HEK293 (cell line): ENCODE results near the gene CHCHD6.

Experiments
- CTCF ChIA-PET: fragments of 350-600 bp; formaldehyde crosslinking; extraction: SDS; loops from one replicate; lab custom pipeline; 2021; ENCODE audit warnings: antibody characterized with exemption; lab: Yijun Ruan, JAX
- POLR2A ChIA-PET: fragments of 300-600 bp; formaldehyde crosslinking; extraction: SDS; loops from one replicate; lab custom pipeline; 2020; ENCODE audit warnings: antibody characterized with exemption, inconsistent platforms; lab: Yijun Ruan, JAX
- H3K27ac ChIP-seq: fragments of 200-500 bp; sonication (Bioruptor generic); 2 replicates; pipeline ENCODE4 v1.5.1; 2014; ENCODE audit warnings: low read depth, low read length, control low read depth, inconsistent platforms; ENCODE audit errors: extremely low read depth
- H3K36me3 ChIP-seq, 2 experiments: fragments of 200-500 bp in 1 of 2; sonication (Bioruptor generic) in 1 of 2; 1 replicate in 1 of 2; 2 replicates in 1 of 2; pipeline ENCODE4 v1.5.1; 2014 to 2017; ENCODE audit warnings: inconsistent platforms in 2 of 2, low read length in 2 of 2; ENCODE audit not compliant: control insufficient read depth in 2 of 2, insufficient read depth in 1 of 2
- H3K4me1 ChIP-seq: fragments of 200-500 bp; sonication (Bioruptor generic); 2 replicates; pipeline ENCODE4 v1.5.1; 2014; ENCODE audit warnings: mild to moderate bottlenecking, low read length, inconsistent platforms; ENCODE audit not compliant: control insufficient read depth, insufficient read depth
- H3K4me3 ChIP-seq: 2 replicates; pipeline ENCODE4 v1.5.1; 2011; ENCODE audit warnings: low read depth, mild to moderate bottlenecking, control low read depth, low read length, moderate library complexity
- H3K9me3 ChIP-seq: fragments of 200-500 bp; sonication (Bioruptor generic); 2 replicates; pipeline ENCODE4 v1.5.1; 2014; ENCODE audit warnings: low read depth, low read length, inconsistent platforms; ENCODE audit not compliant: control insufficient read depth, insufficient read depth
- ELK4 ChIP-seq: IDR thresholded peaks from 2 replicates; pipeline ENCODE4 v1.6.1; 2011; ENCODE audit warnings: mild to moderate bottlenecking, low read depth, low read length, borderline replicate concordance
- IKZF3 ChIP-seq: fragments of 450-650 bp; IDR thresholded peaks from 2 replicates; pipeline ENCODE4 v1.5.0; 2018; ENCODE audit warnings: missing biosample characterization, mild to moderate bottlenecking, missing genetic modification characterization, moderate library complexity
- REPIN1 ChIP-seq: fragments of 450-650 bp; formaldehyde crosslinking; IDR thresholded peaks from 2 replicates; pipeline ENCODE4 v1.5.1; 2017; ENCODE audit warnings: missing biosample characterization, missing genetic modification characterization, low read depth
- SP2 ChIP-seq: fragments of 450-650 bp; formaldehyde crosslinking; IDR thresholded peaks from 2 replicates; pipeline ENCODE4 v1.5.1; 2016; ENCODE audit warnings: missing biosample characterization, missing genetic modification characterization
- ZBTB21 ChIP-seq: fragments of 450-650 bp; formaldehyde crosslinking; IDR thresholded peaks from 2 replicates; pipeline ENCODE4 v1.5.1; 2017; ENCODE audit warnings: missing biosample characterization, missing genetic modification characterization
- ZFHX2 ChIP-seq: fragments of 450-650 bp; formaldehyde crosslinking; conservative IDR thresholded peaks from 2 replicates; pipeline ENCODE4 v1.5.1; 2016; ENCODE audit warnings: missing biosample characterization, missing genetic modification characterization
- ZNF132 ChIP-seq: fragments of 450-650 bp; formaldehyde crosslinking; IDR thresholded peaks from 2 replicates; pipeline ENCODE4 v1.5.1; 2017; ENCODE audit warnings: missing biosample characterization, missing genetic modification characterization, borderline replicate concordance
- ZNF433 ChIP-seq: fragments of 450-650 bp; formaldehyde crosslinking; IDR thresholded peaks from 2 replicates; pipeline ENCODE4 v1.5.1; 2016; ENCODE audit warnings: missing biosample characterization, missing genetic modification characterization, low read depth
- ZNF549 ChIP-seq: fragments of 450-650 bp; IDR thresholded peaks from 2 replicates; pipeline ENCODE4 v1.5.1; 2018; ENCODE audit warnings: missing biosample characterization, missing genetic modification characterization, mild to moderate bottlenecking, inconsistent platforms, moderate library complexity
- ZNF561 ChIP-seq: fragments of 450-650 bp; IDR thresholded peaks from 2 replicates; pipeline ENCODE4 v1.5.1; 2018; ENCODE audit warnings: missing biosample characterization, missing genetic modification characterization, borderline replicate concordance
- ZNF596 ChIP-seq: fragments of 450-650 bp; IDR thresholded peaks from 2 replicates; pipeline ENCODE4 v1.5.0; 2018; ENCODE audit warnings: missing biosample characterization, mild to moderate bottlenecking, missing genetic modification characterization, moderate library complexity
- ZNF626 ChIP-seq: fragments of 450-650 bp; sonication (Bioruptor Pico); formaldehyde crosslinking; IDR thresholded peaks from 2 replicates; pipeline ENCODE4 v1.5.1; 2018; ENCODE audit warnings: missing biosample characterization, missing genetic modification characterization, inconsistent platforms
- ZNF677 ChIP-seq: fragments of 450-650 bp; IDR thresholded peaks from 2 replicates; pipeline ENCODE4 v1.5.0; 2018; ENCODE audit warnings: missing biosample characterization, mild to moderate bottlenecking, missing genetic modification characterization, moderate library complexity
- ZNF701 ChIP-seq: fragments of 450-650 bp; formaldehyde crosslinking; IDR thresholded peaks from 2 replicates; pipeline ENCODE4 v1.5.1; 2016; ENCODE audit warnings: missing biosample characterization, missing genetic modification characterization
- ZNF76 ChIP-seq: fragments of 450-650 bp; formaldehyde crosslinking; IDR thresholded peaks from 2 replicates; pipeline ENCODE4; 2016; ENCODE audit warnings: low read depth, missing biosample characterization, missing genetic modification characterization, borderline replicate concordance
- TF ChIP-seq, protein P1 (sequence below): fragments of 450-650 bp; formaldehyde crosslinking; IDR thresholded peaks from 2 replicates; pipeline ENCODE4 v1.5.1; 2016; ENCODE audit warnings: missing biosample characterization, missing genetic modification characterization
- TF ChIP-seq, protein P2 (sequence below): fragments of 450-650 bp; formaldehyde crosslinking; IDR thresholded peaks from 2 replicates; pipeline ENCODE4 v1.5.0; 2017; ENCODE audit warnings: missing biosample characterization, missing genetic modification characterization, borderline replicate concordance
- TF ChIP-seq, protein P3 (sequence below): fragments of 450-650 bp; formaldehyde crosslinking; IDR thresholded peaks from 2 replicates; pipeline ENCODE4 v1.5.1; 2016; ENCODE audit warnings: missing biosample characterization, missing genetic modification characterization, borderline replicate concordance

CHCHD6 gene

DNA sequence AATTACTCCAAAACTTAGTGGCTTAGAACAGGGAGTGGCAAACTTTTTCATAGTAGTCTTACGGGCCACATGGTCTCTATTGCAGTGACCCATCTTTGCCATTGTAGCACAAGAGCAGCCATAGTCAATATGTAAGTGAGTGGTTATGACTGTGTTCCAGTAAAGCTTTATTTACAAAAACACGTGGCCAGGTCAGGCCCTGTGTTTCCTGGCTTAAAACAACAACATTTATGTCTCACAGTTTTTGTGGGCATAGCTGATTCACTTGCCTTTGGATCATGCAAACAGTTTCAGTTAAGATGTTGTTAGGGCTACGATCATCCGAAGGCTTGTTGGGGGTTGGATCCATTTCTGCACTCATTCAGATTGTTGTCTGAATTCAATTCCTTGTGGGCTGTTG is 103.8 kb downstream of the CHCHD6 start (continued):
- no peak for TF ChIP-seq ZFHX2 (tag by site-specific recombination)
- no peak for TF ChIP-seq SP2
- TF ChIP-seq, all 188 proteins: peak for 0

DNA sequence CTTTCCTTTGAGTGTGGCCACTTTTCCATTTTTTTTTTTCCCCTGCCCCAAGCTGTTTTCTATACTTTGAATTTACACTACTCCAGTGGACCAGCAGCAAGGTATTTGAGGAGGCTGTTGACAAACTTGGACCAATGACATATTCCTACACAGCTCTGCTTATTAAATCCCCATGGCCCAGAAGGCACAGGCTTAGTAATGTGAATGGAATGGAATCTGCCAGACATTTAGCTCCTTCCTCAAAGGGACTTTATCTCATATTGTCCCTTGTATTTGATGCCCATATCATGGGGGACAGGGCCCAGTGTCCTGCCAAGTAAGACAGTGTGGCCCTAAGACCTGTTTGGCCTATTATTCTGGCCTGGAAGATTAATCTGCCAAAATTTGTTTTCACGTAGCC is 107.5 kb downstream of the CHCHD6 start:
- no peak for TF ChIP-seq ZNF549 (tag by site-specific recombination)
- TF ChIP-seq ZNF701 (tag by site-specific recombination) = no peak
- no peak for TF ChIP-seq ZNF433 (tag by site-specific recombination)
- TF ChIP-seq ZNF677 = no peak
- TF ChIP-seq ZNF561 (tag by site-specific recombination) = no peak
- no peak for TF ChIP-seq ZNF132 (tag by site-specific recombination)
- no peak for TF ChIP-seq ELK4
- TF ChIP-seq SP2 = no peak
- TF ChIP-seq, protein P1, sequence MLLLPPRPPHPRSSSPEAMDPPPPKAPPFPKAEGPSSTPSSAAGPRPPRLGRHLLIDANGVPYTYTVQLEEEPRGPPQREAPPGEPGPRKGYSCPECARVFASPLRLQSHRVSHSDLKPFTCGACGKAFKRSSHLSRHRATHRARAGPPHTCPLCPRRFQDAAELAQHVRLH (tag by site-specific recombination) = no peak
- no peak for TF ChIP-seq REPIN1 (tag by site-specific recombination)
- TF ChIP-seq IKZF3 (tag by site-specific recombination) = no peak
- TF ChIP-seq ZNF76 (tag by site-specific recombination) = no peak
- TF ChIP-seq, protein P2, sequence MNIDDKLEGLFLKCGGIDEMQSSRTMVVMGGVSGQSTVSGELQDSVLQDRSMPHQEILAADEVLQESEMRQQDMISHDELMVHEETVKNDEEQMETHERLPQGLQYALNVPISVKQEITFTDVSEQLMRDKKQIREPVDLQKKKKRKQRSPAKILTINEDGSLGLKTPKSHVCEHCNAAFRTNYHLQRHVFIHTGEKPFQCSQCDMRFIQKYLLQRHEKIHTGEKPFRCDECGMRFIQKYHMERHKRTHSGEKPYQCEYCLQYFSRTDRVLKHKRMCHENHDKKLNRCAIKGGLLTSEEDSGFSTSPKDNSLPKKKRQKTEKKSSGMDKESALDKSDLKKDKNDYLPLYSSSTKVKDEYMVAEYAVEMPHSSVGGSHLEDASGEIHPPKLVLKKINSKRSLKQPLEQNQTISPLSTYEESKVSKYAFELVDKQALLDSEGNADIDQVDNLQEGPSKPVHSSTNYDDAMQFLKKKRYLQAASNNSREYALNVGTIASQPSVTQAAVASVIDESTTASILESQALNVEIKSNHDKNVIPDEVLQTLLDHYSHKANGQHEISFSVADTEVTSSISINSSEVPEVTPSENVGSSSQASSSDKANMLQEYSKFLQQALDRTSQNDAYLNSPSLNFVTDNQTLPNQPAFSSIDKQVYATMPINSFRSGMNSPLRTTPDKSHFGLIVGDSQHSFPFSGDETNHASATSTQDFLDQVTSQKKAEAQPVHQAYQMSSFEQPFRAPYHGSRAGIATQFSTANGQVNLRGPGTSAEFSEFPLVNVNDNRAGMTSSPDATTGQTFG (tag by site-specific recombination) = no peak
- no peak for TF ChIP-seq ZNF596 (tag by site-specific recombination)
- TF ChIP-seq ZNF626 (tag by site-specific recombination) = no peak
- TF ChIP-seq, protein P3, sequence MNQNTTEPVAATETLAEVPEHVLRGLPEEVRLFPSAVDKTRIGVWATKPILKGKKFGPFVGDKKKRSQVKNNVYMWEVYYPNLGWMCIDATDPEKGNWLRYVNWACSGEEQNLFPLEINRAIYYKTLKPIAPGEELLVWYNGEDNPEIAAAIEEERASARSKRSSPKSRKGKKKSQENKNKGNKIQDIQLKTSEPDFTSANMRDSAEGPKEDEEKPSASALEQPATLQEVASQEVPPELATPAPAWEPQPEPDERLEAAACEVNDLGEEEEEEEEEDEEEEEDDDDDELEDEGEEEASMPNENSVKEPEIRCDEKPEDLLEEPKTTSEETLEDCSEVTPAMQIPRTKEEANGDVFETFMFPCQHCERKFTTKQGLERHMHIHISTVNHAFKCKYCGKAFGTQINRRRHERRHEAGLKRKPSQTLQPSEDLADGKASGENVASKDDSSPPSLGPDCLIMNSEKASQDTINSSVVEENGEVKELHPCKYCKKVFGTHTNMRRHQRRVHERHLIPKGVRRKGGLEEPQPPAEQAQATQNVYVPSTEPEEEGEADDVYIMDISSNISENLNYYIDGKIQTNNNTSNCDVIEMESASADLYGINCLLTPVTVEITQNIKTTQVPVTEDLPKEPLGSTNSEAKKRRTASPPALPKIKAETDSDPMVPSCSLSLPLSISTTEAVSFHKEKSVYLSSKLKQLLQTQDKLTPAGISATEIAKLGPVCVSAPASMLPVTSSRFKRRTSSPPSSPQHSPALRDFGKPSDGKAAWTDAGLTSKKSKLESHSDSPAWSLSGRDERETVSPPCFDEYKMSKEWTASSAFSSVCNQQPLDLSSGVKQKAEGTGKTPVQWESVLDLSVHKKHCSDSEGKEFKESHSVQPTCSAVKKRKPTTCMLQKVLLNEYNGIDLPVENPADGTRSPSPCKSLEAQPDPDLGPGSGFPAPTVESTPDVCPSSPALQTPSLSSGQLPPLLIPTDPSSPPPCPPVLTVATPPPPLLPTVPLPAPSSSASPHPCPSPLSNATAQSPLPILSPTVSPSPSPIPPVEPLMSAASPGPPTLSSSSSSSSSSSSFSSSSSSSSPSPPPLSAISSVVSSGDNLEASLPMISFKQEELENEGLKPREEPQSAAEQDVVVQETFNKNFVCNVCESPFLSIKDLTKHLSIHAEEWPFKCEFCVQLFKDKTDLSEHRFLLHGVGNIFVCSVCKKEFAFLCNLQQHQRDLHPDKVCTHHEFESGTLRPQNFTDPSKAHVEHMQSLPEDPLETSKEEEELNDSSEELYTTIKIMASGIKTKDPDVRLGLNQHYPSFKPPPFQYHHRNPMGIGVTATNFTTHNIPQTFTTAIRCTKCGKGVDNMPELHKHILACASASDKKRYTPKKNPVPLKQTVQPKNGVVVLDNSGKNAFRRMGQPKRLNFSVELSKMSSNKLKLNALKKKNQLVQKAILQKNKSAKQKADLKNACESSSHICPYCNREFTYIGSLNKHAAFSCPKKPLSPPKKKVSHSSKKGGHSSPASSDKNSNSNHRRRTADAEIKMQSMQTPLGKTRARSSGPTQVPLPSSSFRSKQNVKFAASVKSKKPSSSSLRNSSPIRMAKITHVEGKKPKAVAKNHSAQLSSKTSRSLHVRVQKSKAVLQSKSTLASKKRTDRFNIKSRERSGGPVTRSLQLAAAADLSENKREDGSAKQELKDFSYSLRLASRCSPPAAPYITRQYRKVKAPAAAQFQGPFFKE (tag by site-specific recombination) = no peak
- no peak for TF ChIP-seq ZBTB21 (tag by site-specific recombination)
- TF ChIP-seq, all 188 proteins: peak for 0
- H3K36me3 ChIP-seq = no peaks in the 10 kb centered on the region
- H3K27ac ChIP-seq = no peak overlapping the region
- no peaks in the 10 kb centered on the region for H3K9me3 ChIP-seq
- ChIA-PET CTCF (interaction anchor here (0.7 kb wide), 1 partner anchor 58 kb away, joined by 3 read pairs; no protein-coding TSS in a partner anchor), POLR2A (no interaction called here)
- no peak overlapping the region for H3K4me3 ChIP-seq
- no peaks in the 10 kb centered on the region for H3K4me1 ChIP-seq
